Left kidney (tissue), 2 donors: Measurements from ENCODE around the gene LTA4H. TPM values are rescaled to one million over a fixed set of nuclear protein-coding genes. Genes with fewer than 3 reads are reported as not detected.

ENCODE experiments used
- DNase-seq: peaks from one replicate; pipeline ENCODE4 v3.0.0-alpha.2; 2013
- polyA plus RNA-seq: library from polyadenylated mRNA; unstranded; fragments of 120-200 nt; gene quantifications from one replicate; pipeline ENCODE4 v1.2.1, GENCODE V29; 2013; ENCODE audit not compliant: insufficient read length

The LTA4H gene
- polyA plus RNA-seq, 1 donor, result 146 TPM

DNA sequence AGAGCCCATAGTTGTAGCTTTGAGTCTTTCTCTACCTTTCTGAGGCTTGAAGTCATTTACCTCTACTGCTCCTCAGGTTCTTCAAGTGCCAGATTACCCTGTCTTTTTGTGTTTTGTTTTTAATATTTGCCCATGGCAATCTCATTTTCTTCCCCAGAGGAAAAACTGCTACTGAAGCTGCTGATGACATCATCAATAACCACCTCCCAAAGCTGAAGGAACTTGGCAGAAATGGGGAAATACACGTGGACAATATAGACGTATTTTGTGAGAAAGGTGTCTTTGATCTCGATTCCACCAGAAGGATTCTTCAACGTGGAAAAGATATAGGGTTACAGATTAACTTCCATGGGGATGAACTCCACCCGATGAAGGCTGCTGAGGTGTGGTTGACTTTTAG, 75.1 kb downstream of the LTA4H start:
- DNase-seq, result no peak

DNA sequence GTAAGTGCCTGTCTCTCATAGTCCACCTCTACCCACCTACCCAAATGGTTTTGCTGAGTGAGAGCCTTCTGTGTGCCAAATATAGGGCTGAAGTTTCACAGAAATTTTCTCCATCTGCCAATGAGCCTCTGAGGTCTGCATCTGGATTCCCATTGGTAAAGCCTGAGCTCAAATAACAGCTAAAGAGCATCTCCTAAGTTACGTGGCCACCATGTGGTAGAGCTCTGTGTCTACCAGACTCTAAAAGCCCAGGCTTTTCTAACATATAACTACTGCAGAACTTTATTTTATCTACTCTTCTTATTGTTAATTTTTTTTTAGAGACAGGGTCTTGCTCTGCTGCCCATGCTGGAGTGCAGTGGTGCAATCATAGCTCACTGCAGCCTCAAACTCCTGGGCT, 76.3 kb downstream of the LTA4H start:
- DNase-seq, result no peak

DNA sequence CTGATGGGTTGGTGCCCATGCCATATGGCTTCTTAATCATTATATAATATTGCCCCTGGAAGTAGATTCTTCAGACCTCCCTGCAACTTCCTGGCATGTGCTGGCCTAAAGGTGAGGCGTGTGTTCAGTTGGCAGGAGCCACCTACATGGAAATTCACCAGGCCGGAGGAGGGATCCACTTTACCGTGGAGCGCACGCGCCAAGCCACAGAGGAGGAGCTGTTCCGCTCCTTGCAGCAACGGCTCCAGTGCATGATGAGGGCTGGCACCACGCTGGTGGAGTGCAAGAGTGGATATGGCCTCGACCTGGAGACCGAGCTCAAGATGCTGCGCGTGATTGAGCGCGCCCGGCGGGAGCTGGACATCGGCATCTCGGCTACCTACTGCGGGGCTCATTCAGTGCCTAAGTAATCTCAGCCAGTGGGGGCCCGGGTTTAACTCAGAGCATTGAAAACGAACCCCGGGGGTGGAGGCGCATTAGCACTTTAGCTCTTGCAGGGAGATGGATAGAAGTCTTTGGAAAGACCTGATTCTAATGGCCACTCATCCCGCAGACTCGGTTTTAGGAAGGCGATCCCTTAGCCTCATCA, 78.7 kb downstream of the LTA4H start:
- no peak for DNase-seq

DNA sequence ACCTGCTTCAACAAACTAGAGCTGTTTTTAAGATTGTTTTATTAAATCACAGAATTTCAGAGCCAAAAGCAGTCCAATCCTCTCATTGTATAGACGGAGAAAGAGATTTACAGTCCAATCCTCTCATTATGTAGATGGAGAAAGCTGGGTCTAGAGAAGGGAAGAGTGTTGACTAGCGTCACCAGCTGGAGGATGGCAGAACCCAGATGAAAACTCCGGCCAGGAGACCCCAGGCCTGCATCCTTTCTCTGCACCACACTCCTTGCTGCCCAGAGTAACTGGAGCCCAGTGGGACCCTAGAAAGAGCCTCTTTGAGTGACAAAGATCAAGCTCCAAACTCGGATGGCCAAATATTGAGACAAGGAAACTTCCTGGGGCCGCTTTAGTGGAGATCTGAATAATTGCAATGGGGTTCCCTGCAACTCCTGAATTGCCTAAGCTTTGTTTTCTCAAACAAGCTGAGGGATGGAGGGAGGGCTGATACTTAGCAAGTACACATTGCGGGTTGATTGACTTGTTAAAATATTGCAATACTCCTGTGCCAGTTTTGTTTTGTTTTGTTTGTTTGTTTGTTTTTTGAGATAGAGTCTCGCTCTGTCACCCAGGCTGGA, 79.7 kb downstream of the LTA4H start:
- no peak for DNase-seq

DNA sequence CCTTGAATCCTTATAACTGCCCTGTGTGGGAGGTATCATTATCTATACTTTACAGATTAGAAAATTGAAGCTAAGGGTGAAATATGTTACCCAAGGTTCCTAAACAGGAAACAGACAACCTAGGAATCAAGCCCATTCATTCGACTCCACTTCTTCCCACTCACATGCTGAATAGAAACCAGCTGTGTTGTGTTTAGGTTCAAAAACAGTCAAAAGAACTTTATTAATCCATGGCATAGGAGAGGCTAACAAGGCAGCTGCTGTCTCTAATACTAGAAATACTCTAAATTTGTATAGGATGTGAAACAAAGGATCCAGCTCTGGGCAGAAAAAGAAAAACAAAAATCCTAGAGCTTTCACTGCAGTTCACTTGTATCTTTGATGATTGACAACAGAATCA, 82.4 kb downstream of the LTA4H start:
- no peak for DNase-seq

DNA sequence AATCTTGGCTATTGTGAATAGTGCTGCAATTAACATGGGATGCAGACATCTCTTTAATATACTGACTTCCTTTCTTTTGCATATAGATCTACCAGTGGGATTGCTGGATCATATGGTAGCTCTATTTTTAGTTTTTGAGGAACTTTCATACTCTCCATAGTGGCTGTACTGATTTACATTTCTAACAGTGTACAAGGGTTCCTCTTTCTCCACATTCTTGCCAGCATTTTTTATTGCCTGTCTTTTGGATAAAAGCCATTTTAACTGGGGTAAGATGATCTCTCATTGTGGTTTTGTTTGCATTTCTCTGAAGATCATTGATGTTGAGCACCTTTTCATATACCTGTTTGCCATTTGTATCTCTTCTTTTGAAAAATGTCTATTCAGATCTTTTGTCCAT, 83.9 kb downstream of the LTA4H start:
- DNase-seq, result no peak

Other genes starting within 250 kb of the LTA4H start
- 99.8 TPM for gene NTN4, start 244.8 kb downstream of the LTA4H start, polyA plus RNA-seq
- 104 TPM for gene SNRPF, start 176.6 kb downstream of the LTA4H start, polyA plus RNA-seq
- 1.1 TPM for gene CCDC38, start 93.0 kb downstream of the LTA4H start, polyA plus RNA-seq
- 1.5 TPM for gene AMDHD1, start 92.3 kb downstream of the LTA4H start, polyA plus RNA-seq
- gene HAL, start 39.2 kb downstream of the LTA4H start, polyA plus RNA-seq, result 1.5 TPM
- gene ELK3, start 158.8 kb upstream of the LTA4H start, polyA plus RNA-seq, result 52.9 TPM